HepG2 (cell line): Measurements from ENCODE around the gene EBP.

Source experiments
- BHLHE40 ChIP-seq: IDR thresholded peaks from 2 replicates; pipeline ENCODE4 v1.6.1; 2011; ENCODE audit warnings: low read length, improper control_type of control experiment
- CC2D1A ChIP-seq: sonication (generic); formaldehyde crosslinking; IDR thresholded peaks from 2 replicates; pipeline ENCODE4 v1.8.1; 2023; ENCODE audit warnings: mild to moderate bottlenecking, missing genetic modification reagents
- CTCF ChIP-seq: sonication (generic); formaldehyde crosslinking; IDR thresholded peaks from 2 replicates; pipeline ENCODE4 v1.5.0; 2020; ENCODE audit warnings: mild to moderate bottlenecking, missing genetic modification reagents, moderate library complexity
- ESRRA ChIP-seq: sonication (generic); formaldehyde crosslinking; IDR thresholded peaks from 2 replicates; pipeline ENCODE4 v1.5.1; 2020; ENCODE audit warnings: mild to moderate bottlenecking, low read depth, missing genetic modification reagents
- GMEB2 ChIP-seq: IDR thresholded peaks from 2 replicates; pipeline ENCODE4 v1.6.1; 2016; ENCODE audit warnings: missing biosample characterization, missing genetic modification reagents, low read depth
- MYC ChIP-seq: sonication (generic); formaldehyde crosslinking; IDR thresholded peaks from 2 replicates; pipeline ENCODE4 v1.9.0; 2021; ENCODE audit warnings: missing genetic modification reagents, borderline replicate concordance
- SP2 ChIP-seq: sonication (generic); formaldehyde crosslinking; IDR thresholded peaks from 2 replicates; pipeline ENCODE4 v1.5.1; 2020; ENCODE audit warnings: mild to moderate bottlenecking, missing genetic modification reagents
- ZNF274 ChIP-seq: sonication (generic); formaldehyde crosslinking; IDR thresholded peaks from 2 replicates; pipeline ENCODE4 v1.5.1; 2020; ENCODE audit warnings: mild to moderate bottlenecking, missing genetic modification reagents

- TF ChIP-seq GMEB2 (CRISPR knock-in tag) (no peak), CC2D1A (CRISPR knock-in tag) (no peak), SP2 (CRISPR knock-in tag) (no peak), BHLHE40 (no peak), CTCF (CRISPR knock-in tag) (no peak), MYC (CRISPR knock-in tag) (no peak), ESRRA (CRISPR knock-in tag) (no peak), ZNF274 (CRISPR knock-in tag) (no peak)
Measured at GRCh38 chrX:48573690-48574269, 52.2 kb downstream of the EBP start.
